ENCODE data around the gene UGGT2.
"Not testable (repeated sequence)": the region's sequence is repeated elsewhere in the genome, so short reads cannot be mapped to it uniquely, and the experiment has no call there.

Gene UGGT2

GRCh38 chr13:96002322-96003131 lies 50.7 kb downstream of the UGGT2 start:
- no peaks in the 10 kb centered on the region for H3K36me3 ChIP-seq (ENCODE audit: control insufficient read depth, insufficient read depth, low read length)
- no peak overlapping the region for H3K27ac ChIP-seq
- no peak overlapping the region for H3K9ac ChIP-seq
- no peak overlapping the region for H3K4me3 ChIP-seq (ENCODE audit: low read depth, low read length)
- TF ChIP-seq CTCF (IDR thresholded peaks at IDR 0.05): no peak
- no peaks in the 10 kb centered on the region for H3K79me2 ChIP-seq
- no peak overlapping the region for H2AFZ ChIP-seq
- H3K4me2 ChIP-seq (ENCODE audit: low read length): no peak overlapping the region
- H3K27me3 ChIP-seq (ENCODE audit: control insufficient read depth, insufficient read depth, low read length): no peaks in the 10 kb centered on the region
- no peaks in the 10 kb centered on the region for H3K9me3 ChIP-seq (ENCODE audit: control insufficient read depth, low read length)
- H3K4me1 ChIP-seq: no peaks in the 10 kb centered on the region

GRCh38 chr13:96000069-96000468 lies 53.1 kb downstream of the UGGT2 start:
- Histone ChIP-seq H3K36me3 (ENCODE audit: control insufficient read depth, insufficient read depth, low read length) (no peaks in the 10 kb centered on the region), H3K27ac (no peak overlapping the region), H3K9ac (no peak overlapping the region), H3K4me1 (no peaks in the 10 kb centered on the region), H2AFZ (no peak overlapping the region), H3K9me3 (ENCODE audit: control insufficient read depth, low read length) (no peaks in the 10 kb centered on the region), H3K4me3 (ENCODE audit: low read depth, low read length) (no peak overlapping the region), H3K27me3 (ENCODE audit: control insufficient read depth, insufficient read depth, low read length) (no peaks in the 10 kb centered on the region), H3K79me2 (no peaks in the 10 kb centered on the region), H3K4me2 (ENCODE audit: low read length) (no peak overlapping the region)
- TF ChIP-seq CTCF (IDR thresholded peaks at IDR 0.05): no peak

GRCh38 chr13:95987841-95988240 lies 65.4 kb downstream of the UGGT2 start:
- no peak overlapping the region for H3K9ac ChIP-seq
- no peaks in the 10 kb centered on the region for H3K9me3 ChIP-seq (ENCODE audit: control insufficient read depth, low read length)
- H3K4me3 ChIP-seq (ENCODE audit: low read depth, low read length): no peak overlapping the region
- no peak overlapping the region for H3K4me2 ChIP-seq (ENCODE audit: low read length)
- no peaks in the 10 kb centered on the region for H3K79me2 ChIP-seq
- no peak overlapping the region for H2AFZ ChIP-seq
- H3K4me1 ChIP-seq: no peaks in the 10 kb centered on the region
- no peak for TF ChIP-seq CTCF (IDR thresholded peaks at IDR 0.05)
- no peaks in the 10 kb centered on the region for H3K27me3 ChIP-seq (ENCODE audit: control insufficient read depth, insufficient read depth, low read length)
- no peaks in the 10 kb centered on the region for H3K36me3 ChIP-seq (ENCODE audit: control insufficient read depth, insufficient read depth, low read length)
- H3K27ac ChIP-seq: no peak overlapping the region

GRCh38 chr13:95982144-95982543 lies 71.1 kb downstream of the UGGT2 start:
- Histone ChIP-seq H3K36me3 (ENCODE audit: control insufficient read depth, insufficient read depth, low read length) (no peaks in the 10 kb centered on the region), H3K4me3 (ENCODE audit: low read depth, low read length) (no peak overlapping the region), H3K27ac (no peak overlapping the region), H3K4me1 (no peaks in the 10 kb centered on the region), H2AFZ (no peak overlapping the region), H3K9ac (no peak overlapping the region), H3K4me2 (ENCODE audit: low read length) (no peak overlapping the region), H3K79me2 (no peaks in the 10 kb centered on the region), H3K9me3 (ENCODE audit: control insufficient read depth, low read length) (no peaks in the 10 kb centered on the region), H3K27me3 (ENCODE audit: control insufficient read depth, insufficient read depth, low read length) (no peaks in the 10 kb centered on the region)
- TF ChIP-seq CTCF (IDR thresholded peaks at IDR 0.05): no peak

GRCh38 chr13:95972651-95973050 lies 80.5 kb downstream of the UGGT2 start:
- H3K9ac ChIP-seq; H3K4me2 ChIP-seq (ENCODE audit: low read length); H3K4me3 ChIP-seq (ENCODE audit: low read depth, low read length); H3K27me3 ChIP-seq (ENCODE audit: control insufficient read depth, insufficient read depth, low read length); H3K79me2 ChIP-seq; H3K27ac ChIP-seq; H2AFZ ChIP-seq; H3K36me3 ChIP-seq (ENCODE audit: control insufficient read depth, insufficient read depth, low read length); H3K4me1 ChIP-seq; H3K9me3 ChIP-seq (ENCODE audit: control insufficient read depth, low read length): not testable (repeated sequence)
